ENCODE measurements around the gene ZNF165.

- TF ChIP-seq CTCF (IDR thresholded peaks at IDR 0.05) (no peak), POLR2A (IDR thresholded peaks at IDR 0.05) (no peak)
These were observed 44.1 kb downstream of the ZNF165 start, which contains the start of gene ZSCAN16 for GRCh38 chr6:28124350-28124970.

Data from testis (tissue), 2 donors.